NCI-H510A treated with DMSO at 0.1 percent for 48 hours (cell line): ENCODE measurements around the gene ADA.
"Not testable (repeated sequence)": the region's sequence is repeated elsewhere in the genome, so short reads cannot be mapped to it uniquely, and the experiment has no call there.

Source experiments
- DNase-seq: peaks from one replicate; lab custom pipeline; 2025; lab: John Stamatoyannopoulos, UW

Gene ADA

DNA sequence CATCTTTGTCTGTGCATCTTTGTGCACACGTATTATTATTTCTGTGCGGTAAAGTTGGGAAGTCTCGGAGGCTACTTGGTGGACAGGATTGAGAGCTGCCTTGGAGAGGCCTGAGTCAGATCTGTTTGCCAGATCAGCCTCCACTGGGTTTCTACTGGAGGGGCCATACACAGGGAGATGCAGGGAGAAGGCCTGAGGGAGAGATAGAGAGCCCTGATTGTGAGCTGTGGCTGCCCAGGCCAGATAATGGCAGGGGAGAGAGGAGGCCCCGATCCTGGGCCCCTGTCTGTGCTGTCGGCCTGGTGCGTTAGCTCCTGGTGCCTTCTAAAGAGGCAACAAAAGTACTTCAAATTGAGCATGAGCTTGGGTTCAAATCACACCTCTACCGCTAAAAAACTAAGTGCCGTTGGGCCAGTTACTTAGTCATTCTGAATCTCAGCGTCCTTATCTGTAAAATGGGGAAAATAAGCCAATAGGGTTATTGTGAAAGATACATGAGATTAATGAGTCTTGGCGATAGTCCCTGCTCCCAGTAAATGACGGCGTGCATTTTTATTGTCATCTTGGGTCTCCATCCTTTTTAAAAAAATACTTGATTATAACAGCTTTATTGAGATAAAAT lies 27.6 kb upstream of the ADA start:
- DNase-seq, result no peak

DNA sequence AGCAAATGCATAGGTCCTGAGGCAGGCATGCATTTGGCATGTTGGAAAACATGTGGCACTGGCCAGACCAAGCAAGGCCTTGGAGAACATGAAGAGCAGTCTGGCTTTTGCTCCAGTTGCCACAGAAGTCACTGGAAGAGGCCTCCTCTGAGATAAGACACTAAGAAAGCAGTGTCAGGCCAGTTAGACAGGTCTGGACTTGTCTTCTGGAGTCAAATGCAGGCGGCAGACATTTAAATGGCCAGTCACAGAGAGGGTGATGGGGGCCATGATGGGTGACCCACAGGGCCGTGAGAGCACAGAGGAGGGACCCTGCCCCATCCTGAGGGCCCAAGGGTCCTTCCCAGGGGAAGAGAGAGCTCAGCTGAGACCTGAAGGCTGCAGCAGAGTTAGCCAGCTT lies 26.7 kb upstream of the ADA start:
- DNase-seq, result peak; percentile 19

DNA sequence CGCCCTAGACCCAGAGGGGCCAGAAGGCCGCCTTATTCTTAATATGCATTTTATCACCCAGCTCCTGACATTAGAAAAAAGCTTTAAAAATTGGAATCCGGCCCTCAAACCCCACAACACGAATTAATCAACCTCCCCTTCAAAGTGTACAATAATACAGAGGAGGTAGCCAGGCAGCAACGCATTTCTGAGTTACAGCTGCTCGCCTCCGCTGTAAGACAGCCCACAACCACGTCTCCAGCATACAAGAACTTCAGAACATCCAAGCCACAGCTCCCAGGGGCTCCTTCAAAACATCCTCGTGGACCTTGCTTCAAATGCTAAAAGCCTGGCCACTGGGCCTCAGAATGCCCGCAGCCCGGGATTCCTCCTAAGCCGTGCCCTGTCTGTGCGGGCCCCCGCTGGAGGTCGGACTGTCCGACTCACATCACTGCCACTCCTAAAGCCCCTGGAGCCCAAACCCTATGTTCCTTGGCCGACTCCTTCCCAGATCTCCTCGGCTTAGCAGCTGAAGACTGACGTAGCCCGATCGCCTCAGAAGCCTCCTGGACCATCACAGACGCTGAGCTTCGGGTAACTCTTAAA lies 20.9 kb upstream of the ADA start:
- DNase-seq, result not testable (repeated sequence)

DNA sequence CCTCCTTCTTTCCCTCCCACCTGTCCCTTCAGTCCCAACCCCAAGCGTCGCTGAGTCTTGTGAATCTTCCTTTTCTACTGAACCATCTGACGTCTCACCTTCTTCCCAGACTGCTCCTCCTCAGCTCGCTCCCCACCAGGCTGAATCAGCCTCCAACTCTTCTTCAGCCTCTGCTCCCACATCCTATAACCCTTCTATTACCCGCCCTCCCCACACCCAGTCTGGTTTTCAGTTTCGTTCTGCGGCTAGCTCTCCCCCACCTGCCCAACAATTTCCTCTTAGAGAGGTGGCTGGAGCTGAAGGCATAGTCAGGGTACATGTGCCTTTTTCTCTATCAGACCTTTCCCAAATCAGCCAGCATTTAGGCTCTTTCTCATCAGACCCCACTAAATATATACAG lies 20.0 kb upstream of the ADA start:
- DNase-seq, result not testable (repeated sequence)

DNA sequence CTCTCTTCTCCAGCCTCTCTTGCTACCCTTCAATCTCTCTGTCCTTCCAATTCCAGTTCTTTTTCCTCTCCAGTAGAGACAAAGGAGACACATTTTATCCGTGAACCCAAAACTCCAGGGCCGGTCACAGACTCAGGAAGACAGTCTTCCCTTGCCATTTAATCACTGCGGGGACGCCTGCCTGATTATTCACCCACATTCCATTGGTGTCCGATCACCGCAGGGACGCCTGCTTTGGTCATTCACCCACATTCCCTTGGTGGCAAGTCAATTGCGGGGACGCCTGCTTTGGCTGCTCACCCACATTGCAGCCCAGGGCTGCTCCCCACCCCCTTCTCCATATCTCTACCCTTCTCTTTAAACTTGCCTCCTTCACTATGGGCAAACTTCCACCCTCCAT lies 19.4 kb upstream of the ADA start:
- not testable (repeated sequence) for DNase-seq

DNA sequence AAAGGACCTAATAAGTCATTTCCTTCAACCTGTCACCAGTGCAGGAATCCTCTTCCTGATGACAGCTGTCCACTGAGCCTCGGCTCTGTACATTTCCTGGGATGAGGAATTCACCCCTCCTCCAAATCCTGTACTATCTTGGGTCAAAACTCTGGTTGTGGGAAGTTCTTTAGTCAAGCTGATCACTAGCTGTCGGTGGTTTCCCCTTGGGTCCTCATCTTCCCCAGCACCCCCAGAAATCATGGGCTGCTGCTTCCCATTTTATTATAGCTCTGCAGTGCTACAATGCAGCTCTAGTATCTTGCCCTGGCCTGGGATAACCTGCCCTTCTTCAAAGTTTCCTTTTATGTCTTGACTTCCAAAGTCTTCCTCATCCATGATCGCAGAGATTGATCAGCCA lies 14.6 kb upstream of the ADA start:
- DNase-seq, result no peak

DNA sequence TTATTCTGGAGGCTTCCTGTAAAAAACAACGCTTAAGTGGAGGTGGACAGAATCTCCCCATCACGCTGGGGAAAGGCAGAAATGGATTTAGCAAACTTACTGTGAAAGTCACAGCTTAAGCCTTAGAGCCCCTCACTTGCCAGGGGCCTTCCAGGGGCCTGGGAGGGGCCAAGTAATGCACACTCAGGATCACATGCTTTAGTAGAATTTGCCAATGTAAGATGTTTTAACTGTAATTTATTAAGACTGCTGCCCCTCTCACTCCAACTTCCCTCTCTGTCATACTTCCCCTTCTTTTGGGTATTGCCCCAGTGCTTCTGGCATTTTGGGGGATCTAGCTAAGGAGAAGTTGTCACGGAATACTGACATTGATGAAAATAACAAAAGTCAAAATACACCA lies 12.6 kb upstream of the ADA start:
- DNase-seq, result no peak

DNA sequence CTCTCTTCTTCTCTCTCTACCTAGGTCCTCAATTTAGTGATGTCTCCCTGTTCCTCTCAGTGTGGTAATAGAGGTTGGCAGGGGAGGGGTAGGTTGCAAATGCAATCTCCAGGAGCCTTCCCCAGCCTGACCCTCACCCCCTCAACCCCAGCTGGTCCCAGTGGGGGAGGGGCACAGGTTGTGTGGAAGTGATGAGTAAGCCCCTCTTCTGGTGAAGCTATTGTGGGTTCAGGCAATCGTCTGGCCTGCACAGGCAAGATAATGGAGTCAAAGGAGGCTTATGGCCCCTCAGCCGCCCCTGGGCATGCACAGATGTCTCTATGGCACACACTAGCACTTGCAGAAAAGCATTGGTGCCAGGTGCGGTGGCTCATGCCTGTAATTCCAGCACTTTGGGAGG lies 10.8 kb upstream of the ADA start:
- DNase-seq, result no peak

DNA sequence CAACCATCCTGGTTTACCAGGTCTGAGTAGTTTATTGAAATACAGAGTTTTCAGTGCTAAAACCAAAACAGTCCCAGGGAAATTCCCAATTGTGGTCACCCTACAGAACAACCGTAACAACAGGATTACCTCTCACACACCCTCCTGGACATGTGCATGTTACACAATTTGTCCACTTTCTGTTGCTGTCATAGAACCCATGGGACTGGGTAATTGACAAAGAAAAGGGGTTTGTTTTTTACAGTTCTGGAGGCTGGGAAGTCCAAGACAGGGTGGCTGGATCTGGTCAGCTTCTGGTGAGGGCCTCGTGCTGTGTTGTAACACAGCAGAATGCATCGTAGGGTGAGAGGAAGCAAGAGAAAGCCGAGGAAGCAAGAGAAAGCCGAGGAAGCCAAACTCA lies 9.1 kb upstream of the ADA start:
- DNase-seq, result no peak

DNA sequence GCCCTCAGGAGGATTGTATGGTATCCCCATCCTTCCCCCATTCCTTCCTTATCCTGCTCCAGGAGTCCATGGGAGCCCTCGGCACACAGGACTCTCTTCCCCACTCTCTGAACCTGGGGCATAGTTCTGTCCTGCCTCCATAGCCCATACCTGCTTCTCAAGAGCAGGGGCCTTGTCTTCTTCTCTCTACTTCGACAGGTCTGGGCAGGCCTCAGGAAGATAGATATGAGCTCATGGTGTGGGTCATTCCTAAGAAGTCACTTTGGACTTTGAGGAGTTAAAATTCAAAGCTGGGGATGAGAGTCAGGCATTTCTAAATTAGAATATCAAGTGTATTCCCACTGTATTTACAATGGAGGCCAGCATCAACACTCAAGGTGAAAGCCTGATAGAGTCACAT lies 8.4 kb upstream of the ADA start:
- no peak for DNase-seq

DNA sequence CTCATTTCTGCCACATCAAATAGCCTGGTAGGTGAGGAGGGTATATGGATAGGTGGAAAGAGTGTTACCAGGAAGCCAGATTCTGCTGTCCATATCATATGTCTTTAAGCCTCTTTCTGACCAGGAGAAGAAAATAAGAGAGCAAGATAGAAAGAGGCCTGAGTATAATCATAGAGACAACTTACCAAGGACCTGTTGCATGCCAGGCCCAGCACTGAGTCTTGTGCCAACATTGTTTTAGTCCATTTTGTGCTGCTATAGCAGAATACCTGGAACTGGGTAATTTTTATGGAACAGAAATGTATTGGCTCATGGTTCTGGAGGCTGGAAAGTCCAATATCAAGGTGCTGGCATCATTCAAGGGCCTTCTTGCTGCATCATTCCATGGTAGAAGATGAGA lies 7.3 kb upstream of the ADA start:
- DNase-seq, result no peak

DNA sequence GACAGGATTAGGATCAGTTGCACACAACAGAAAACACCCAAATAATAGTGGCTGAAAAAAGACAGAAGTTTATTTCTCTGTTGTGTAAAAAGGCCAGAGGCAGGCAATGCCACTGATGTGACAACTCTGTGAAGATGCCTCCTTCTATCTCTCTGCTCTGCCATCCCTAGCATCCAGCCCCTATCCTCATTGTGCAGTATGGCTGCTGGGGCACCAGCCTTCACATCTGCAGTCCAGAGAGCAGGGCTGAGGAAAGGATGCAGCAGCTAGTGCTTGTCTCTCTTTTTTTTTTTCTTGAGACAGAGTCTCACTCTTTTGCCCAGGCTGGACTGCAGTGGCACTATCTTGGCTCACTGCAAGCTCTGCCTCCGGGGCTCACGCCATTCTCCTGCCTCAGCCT lies 6.4 kb upstream of the ADA start:
- no peak for DNase-seq

DNA sequence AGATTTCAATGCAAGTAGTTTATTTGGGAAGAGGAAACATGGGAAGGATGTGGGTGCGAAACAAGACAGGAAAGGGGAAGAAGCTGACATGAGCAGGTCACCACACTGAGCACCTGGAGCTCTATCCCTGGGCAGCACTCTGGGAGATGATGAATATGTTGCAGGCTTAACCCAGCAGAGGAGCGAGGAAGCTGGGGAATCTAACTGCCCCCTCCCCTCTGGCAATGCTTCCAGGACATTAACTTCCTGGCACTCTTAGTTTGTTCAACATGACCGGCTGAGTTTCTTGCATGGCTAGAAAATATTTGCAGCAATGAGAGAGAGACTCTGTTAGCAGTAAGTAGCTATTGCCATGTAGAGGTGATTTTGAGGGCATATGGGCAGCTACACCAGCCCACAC lies 4.9 kb upstream of the ADA start:
- no peak for DNase-seq

DNA sequence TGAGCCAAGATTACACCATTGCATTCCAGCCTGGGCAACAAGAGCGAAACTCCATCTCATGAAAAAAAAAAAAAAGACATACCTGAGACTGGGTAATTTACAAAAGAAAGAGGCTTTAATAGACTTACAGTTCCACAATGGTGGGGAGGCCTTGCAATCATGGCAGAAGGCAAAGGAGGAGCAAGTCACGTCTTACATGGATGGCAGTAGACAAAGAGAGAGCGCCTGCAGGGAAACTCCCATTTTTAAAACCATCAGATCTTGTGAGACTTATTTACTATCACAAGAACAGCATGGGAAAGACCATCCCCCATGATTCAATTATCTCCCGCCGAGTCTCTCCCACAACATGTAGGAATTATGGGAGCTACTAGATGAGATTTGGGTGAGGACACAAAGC lies 2.7 kb upstream of the ADA start:
- not testable (repeated sequence) for DNase-seq

DNA sequence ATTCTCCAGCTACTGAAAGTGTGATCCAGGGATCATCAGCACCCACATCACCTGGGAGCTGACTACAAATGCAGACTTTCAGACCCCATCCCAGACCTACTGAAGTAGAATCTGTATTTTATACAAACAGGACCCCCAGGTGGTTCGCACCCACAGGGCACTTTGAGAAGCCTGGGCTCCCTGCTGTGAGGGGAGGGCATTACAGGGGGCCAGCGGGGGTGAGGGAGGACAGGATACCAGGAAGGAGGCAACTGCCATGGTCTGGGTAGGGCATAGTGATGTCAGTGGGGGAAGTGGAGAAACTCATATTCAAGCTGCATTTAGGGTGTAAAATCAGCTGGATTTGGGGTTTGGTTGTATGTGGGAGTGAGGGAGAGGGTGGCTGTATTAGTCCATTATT lies 2.0 kb upstream of the ADA start:
- no peak for DNase-seq

DNA sequence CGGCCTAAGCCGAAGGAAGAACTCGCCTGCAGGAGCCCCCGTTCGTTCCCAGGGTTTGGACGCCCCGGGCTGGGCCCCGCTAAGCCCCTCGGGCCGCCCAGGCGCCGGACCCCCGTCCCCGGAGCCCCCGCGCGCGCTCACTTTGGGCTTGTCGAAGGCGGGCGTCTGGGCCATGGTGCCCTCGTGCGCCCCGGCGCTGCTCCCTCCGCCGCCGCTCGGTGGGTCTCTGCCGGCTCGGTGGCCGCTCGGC lies 140 bp downstream of the ADA start:
- no peak for DNase-seq

DNA sequence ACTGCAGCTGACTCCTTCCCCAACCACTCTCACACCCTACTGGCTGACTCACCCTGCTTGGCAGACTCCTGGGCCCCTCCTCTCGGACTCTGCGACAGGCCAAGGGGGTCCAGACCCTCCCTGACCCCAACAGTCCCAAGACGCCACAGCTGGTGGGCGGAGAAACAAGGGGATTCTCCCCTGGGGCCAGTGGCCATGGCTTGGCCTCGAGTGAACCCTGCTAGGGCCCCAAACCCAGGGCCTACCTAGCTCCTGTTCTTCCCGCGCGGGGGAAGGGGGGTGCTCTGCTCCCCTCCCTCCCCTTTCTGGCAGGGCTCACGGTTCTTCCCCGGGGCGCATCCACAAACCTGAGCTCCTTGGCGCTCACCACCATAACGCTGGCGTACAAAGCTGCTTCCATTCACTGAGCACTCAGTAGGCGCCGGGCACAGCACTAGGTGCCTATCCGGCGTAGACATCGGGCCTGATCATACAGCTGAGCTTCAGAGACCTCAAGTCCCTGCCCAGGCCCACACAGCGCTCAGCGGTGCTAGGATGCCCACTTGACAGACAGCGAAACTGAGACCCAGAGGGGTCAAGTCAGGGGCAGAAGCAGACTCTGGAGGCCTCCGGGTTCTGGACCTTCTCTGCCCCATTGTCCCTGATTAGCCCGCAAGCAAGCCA lies 597 bp downstream of the ADA start:
- DNase-seq, result no peak

DNA sequence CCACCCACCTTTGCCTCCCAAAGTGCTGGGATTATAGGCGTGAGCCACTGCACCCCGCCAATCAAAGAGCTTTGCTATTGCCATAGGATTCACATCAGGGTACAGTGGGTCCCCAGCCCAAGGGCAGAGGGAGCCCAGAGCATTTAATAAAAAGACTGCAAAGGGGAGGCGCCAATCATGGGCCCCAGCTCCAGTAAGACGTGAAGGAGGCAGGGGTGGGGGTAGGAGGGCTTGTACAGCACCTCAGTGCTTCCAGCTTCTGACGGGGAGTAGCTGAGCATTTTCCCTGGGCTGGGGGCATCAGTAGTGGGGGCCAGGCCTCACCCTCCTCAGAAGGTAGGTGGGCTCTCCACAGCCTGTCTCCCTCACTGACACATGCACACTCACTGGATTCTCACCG lies 1.5 kb downstream of the ADA start:
- no peak for DNase-seq

DNA sequence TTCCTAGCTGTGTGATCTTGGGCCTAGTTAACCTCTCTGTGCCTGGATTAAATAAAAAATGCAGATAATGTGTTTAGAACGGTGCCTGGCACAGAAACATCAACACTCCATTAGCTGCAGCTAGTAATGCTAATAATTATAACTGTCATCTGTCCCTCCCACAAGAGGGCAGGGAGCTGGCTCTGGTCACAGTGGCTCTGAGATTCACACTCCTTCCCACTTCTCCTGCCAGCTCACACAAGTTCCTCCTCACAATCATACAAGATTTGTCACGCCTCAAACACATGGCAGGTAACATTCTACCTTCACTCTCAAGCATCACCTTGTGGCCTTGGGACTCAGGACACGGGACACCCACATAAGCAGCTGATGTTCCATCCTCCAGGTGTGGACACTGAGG lies 2.4 kb downstream of the ADA start:
- DNase-seq, result no peak

DNA sequence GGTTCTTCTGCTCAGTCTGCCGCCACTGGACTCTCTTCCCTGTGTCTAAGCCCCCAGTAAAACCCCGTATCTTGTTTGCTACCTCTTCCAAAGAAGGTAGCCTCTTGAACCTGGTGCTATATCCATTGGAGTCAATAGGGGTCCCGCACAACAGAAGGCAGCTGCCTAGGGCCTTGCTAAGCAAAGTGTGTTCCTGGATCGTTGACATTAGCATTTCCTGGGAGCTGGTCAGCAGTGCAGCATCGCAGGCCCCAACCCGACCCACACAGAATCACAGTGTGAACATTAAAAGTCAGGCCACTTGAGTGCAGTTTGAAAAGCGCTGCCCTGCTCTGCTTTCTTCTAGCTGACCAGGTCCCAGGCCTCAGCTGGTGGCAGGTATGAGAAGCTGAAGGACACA lies 2.9 kb downstream of the ADA start:
- no peak for DNase-seq

DNA sequence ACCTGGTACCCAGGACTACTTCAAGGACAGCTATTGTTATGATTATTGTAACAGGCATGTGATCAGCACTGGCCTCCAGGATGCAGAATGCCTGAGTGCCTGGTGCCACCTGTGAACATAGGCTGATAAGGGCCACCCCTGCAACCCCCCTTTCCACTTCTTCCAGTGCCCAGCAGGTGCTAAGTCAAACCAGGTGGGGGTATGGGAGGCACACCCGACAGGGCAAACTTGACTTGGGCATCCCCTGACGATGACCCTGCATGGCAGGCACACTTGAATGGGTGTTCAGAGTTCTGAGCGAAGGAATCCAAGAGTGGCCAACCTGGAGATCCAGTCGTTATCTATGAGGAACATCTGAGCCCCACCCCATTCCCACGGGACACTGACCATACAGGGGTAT lies 3.4 kb downstream of the ADA start:
- no peak for DNase-seq

DNA sequence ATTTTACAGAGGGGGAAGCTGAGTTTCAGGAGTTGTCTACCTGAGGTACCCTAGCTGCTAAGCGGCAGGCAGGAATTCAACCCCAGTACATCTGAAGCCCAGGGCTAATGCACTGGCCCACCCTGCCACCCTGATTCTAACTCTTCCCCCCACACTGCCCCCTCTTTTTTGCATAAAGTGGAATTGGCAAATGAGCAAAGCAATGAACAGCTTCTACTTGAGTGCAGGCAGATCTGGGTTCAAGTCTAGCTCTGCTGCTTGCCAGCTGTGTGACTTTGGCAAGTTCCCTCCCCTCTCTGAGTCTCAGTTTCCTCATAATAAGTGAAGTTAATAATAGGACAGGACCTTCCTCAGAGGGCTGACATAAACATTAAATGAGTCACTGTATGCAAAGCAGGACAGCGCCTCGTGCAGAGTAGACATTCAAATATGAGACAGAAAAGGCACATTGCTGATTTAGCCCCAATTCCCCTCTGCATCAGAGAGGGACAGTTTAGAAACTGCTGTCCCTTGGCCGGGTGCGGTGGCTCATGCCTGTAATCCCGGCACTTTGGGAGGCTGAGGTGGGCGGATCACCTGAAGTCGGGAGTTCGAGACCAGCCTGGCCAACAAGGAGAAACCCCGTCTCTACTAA lies 4.7 kb downstream of the ADA start:
- DNase-seq, result no peak

DNA sequence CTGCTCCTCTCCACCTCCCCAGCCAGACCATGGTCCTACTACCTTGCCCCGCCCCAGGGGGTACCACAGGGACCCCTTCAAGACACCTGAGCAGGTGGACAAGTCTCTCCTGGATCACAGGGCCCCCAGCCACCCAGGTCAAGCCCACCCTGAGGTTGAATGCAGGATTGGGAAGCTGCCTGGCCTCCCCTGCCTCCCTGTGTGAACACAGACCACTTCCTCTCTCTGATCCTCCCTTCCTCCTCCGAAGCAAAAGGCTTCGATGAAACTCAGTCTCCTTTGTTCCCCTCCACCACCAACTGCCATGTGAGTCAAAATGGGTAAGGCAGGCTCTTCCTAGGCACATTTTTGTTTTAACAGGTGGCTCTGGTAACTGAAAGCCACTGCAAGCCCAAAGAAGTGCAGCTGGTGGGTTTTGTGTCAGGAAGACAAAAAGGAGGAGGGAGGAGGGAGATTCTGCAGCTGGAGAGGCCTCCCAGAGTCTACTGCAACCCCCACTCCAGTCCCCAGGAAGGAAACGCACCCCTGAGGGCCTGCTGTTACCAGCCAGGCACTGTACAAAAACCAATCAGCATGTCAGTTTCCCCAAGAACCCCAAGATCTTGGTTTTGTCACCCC lies 5.4 kb downstream of the ADA start:
- DNase-seq, result peak; percentile 22
